CD4-positive, CD25-positive, alpha-beta regulatory T cell (primary cell): ENCODE results near the gene EXOC6B. TPM values are rescaled to one million over a fixed set of nuclear protein-coding genes. Genes with fewer than 3 reads are reported as not detected.

Source experiments
- ATAC-seq, 2 donors: fragments of 150-1000 bp; cut with Tn5 transposase; one replicate each; pipeline ENCODE4 v1.10.0; 2021; ENCODE audit warnings: low read depth in 2 of 2, moderate number of reproducible peaks in 2 of 2, moderate library complexity in 1 of 2
- DNase-seq, 3 donors: peaks; one replicate each; pipeline versions ENCODE4 v3.0.0 to v3.0.0-alpha.2; 2012 to 2022; ENCODE audit warnings: mixed read lengths in 1 of 3
- H3K27ac ChIP-seq: one replicate; pipeline ENCODE4 v1.7.0; 2013; ENCODE audit warnings: mild to moderate bottlenecking, low read length; ENCODE audit not compliant: insufficient read depth, poor library complexity, severe bottlenecking
- H3K27me3 ChIP-seq: one replicate; pipeline ENCODE4 v1.7.0; 2013; ENCODE audit warnings: low read length; ENCODE audit not compliant: control insufficient read depth, insufficient read depth
- H3K36me3 ChIP-seq: one replicate; pipeline ENCODE4 v1.7.0; 2013; ENCODE audit warnings: mild to moderate bottlenecking, low read length, moderate library complexity; ENCODE audit not compliant: control insufficient read depth, insufficient read depth
- H3K4me1 ChIP-seq: 2 replicates; pipeline ENCODE4 v1.7.0; 2013; ENCODE audit warnings: mild to moderate bottlenecking, low read length; ENCODE audit not compliant: insufficient read depth, control insufficient read depth, poor library complexity, severe bottlenecking
- H3K4me3 ChIP-seq: one replicate; pipeline ENCODE4 v1.7.0; 2013; ENCODE audit warnings: low read depth, mild to moderate bottlenecking, low read length, moderate library complexity
- H3K9me3 ChIP-seq, 2 experiments: 1 replicate in 1 of 2; 2 replicates in 1 of 2; pipeline ENCODE4 v1.7.0; 2013; ENCODE audit warnings: low read length in 2 of 2, mild to moderate bottlenecking in 1 of 2, moderate library complexity in 1 of 2; ENCODE audit not compliant: control insufficient read depth in 2 of 2
- H3K27ac Mint-ChIP-seq, 3 donors: one replicate each; pipeline ENCODE4 v1.8.0; 2020 to 2022; ENCODE audit warnings: mild to moderate bottlenecking in 3 of 3, mixed read lengths in 3 of 3, moderate library complexity in 2 of 3
- H3K27me3 Mint-ChIP-seq: one replicate; pipeline ENCODE4 v1.8.0; 2022; ENCODE audit warnings: mild to moderate bottlenecking, mixed read lengths
- H3K36me3 Mint-ChIP-seq: one replicate; pipeline ENCODE4 v1.8.0; 2020; ENCODE audit warnings: mixed read lengths
- H3K4me1 Mint-ChIP-seq, 4 donors: one replicate each; pipeline ENCODE4 v1.8.0; 2020 to 2022; ENCODE audit warnings: mixed read lengths in 4 of 4, mild to moderate bottlenecking in 1 of 4
- H3K4me3 Mint-ChIP-seq, 4 donors: one replicate each; pipeline ENCODE4 v1.8.0; 2020 to 2022; ENCODE audit warnings: mild to moderate bottlenecking in 4 of 4, mixed read lengths in 4 of 4, moderate library complexity in 3 of 4
- H3K9me3 Mint-ChIP-seq, 7 donors: one replicate each; pipeline ENCODE4 v1.8.0; 2020 to 2022; ENCODE audit warnings: mixed read lengths in 7 of 7, mild to moderate bottlenecking in 3 of 7, moderate library complexity in 2 of 7
- polyA plus RNA-seq, 4 donors: library from polyadenylated mRNA; unstranded; fragments of 300-500 nt; fragmentation: Illumina TruSeq; gene quantifications; one replicate each; pipeline ENCODE4 v1.2.3, GENCODE V29; 2021
- total RNA-seq: library from RNA; stranded (reverse); gene quantifications from one replicate; pipeline ENCODE4 v1.2.3, GENCODE V29; 2022

Gene EXOC6B
- total and polyA plus RNA-seq, 5 donors from 2014 or later, result 1.5 to 20.8 (median 2.1) TPM

DNA sequence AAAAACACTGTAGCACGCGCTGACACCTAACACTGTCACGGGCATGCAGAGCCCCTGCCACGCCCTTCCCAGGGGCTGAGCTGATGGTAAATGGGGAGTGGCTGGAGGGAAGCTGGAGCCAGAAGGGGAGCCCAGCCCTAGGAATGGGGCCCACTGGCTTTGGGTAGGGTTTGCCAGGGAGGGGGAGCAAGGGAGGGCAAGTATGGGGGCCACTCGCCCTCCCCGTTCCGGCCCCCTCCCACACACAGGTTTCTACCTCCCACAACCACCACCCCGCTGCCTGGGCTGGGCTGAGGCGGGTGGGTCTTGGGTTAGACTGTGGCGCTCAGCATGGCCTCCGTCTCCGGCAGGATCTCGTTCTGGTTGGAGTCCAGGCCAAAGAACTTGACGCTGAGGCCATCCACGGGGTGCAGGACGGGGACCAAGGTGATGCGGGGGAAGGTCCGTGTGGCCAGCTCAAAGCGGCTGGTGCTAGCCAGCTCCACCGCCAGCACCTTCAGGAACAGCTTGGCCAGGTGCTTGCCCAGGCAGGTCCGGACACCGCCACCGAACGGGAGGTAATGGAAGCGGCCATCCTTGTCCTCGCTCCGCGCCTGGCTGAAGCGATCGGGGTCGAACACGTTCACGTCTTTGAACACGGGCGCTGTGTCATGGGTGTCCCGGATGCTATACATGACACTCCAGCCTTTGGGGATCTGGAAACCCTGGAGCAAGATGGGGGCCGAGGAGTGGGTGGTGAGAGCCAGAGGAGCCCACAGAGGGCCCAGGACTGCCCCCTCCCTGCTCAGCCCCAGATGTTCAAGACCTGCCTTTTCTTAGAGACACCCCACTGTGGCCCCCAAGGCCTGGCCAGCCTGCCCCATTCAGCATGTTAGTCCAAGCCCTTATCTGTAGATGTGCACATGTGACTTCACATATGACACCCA, 693.7 kb downstream of the EXOC6B start:
- Mint-ChIP-seq H3K27me3 (no peaks in the 10 kb centered on the region), H3K4me3 (no peak overlapping the region), H3K36me3 (no peaks in the 10 kb centered on the region), H3K4me1 (no peaks in the 10 kb centered on the region), H3K27ac (no peak overlapping the region), H3K9me3 (peaks cover 0 to 2% (median 0%) of the 10 kb centered on the region in 7 donors)
- ATAC-seq, result no peak
- no peaks in the 10 kb centered on the region for H3K4me1 ChIP-seq
- H3K9me3 ChIP-seq, result no peaks in the 10 kb centered on the region
- no peak overlapping the region for H3K27ac ChIP-seq
- no peaks in the 10 kb centered on the region for H3K27me3 ChIP-seq
- H3K36me3 ChIP-seq, result no peaks in the 10 kb centered on the region
- no peak for DNase-seq
- no peak overlapping the region for H3K4me3 ChIP-seq

DNA sequence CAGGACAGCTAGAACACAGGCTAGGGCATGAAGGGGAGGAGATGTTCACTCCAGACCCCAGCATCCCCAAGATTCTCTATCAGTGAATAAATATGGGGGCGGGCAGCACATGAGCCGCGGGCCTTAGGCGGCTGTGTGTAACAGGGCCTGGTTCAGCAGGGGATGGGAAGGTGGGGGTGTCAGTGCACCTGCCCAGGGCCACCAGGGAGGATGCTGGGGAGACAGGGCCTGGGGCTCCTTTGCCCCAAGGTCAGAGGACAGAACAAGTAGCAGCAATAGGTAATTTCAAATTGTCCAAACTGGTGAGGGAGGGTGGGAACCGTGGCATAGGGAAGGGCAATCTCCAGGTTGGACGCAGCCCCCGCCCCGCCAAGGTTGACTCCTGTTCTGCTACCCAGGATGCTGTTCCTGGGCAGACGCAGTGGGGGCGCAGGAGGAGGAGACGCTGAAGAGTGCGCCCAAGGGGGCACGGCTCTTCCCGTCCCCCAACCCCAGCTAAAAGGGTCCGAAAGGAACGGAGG, 694.4 kb downstream of the EXOC6B start:
- no peak for DNase-seq
- Mint-ChIP-seq H3K27me3 (no peaks in the 10 kb centered on the region), H3K4me1 (no peaks in the 10 kb centered on the region), H3K4me3 (no peak overlapping the region), H3K9me3 (peaks cover 0 to 2% (median 0%) of the 10 kb centered on the region in 7 donors), H3K27ac (no peak overlapping the region), H3K36me3 (no peaks in the 10 kb centered on the region)
- no peak overlapping the region for H3K27ac ChIP-seq
- H3K27me3 ChIP-seq, result no peaks in the 10 kb centered on the region
- H3K4me3 ChIP-seq, result no peak overlapping the region
- H3K4me1 ChIP-seq, result no peaks in the 10 kb centered on the region
- ATAC-seq, result no peak
- no peaks in the 10 kb centered on the region for H3K9me3 ChIP-seq
- H3K36me3 ChIP-seq, result no peaks in the 10 kb centered on the region

DNA sequence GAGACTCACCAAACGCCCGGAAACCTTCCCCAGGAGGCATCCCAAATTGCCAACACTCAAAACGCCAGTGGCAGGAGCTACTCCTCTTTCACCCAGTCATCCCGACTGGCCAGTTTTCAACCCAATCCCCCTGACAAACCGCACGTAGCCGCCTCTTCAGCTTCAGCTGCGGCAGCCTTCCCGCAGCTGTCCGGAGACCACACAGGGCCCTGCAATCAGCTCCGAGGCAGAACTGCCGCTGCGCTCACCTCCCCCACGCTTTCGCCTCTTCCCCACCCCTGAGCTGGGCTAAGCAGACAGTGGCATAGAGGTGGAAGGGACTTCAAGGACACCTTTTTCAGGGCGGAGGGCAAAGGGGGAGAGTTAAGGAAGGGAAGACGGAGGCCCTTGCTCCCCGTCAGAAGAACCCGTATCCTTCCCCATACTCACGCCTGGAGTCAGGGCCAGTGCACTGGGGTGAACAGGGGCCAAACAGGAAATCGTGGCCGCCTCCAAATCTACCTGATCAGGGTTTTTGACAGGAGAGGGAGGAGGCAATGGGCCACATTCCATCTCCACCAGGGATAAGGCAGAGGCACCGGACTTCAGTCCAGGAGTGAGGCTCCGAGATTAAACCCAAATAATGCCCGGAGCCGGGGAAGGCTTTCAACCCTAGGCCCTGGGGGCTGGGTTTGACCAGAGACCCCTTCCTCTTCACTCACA, 695.0 kb downstream of the EXOC6B start:
- peaks cover 0 to 2% (median 0%) of the 10 kb centered on the region in 7 donors for H3K9me3 Mint-ChIP-seq
- no peaks in the 10 kb centered on the region for H3K27me3 Mint-ChIP-seq
- no peaks in the 10 kb centered on the region for H3K36me3 ChIP-seq
- H3K4me3 ChIP-seq, result no peak overlapping the region
- H3K9me3 ChIP-seq, result no peaks in the 10 kb centered on the region
- H3K27me3 ChIP-seq, result no peaks in the 10 kb centered on the region
- no peak overlapping the region for H3K4me3 Mint-ChIP-seq
- ATAC-seq, result no peak
- no peaks in the 10 kb centered on the region for H3K4me1 Mint-ChIP-seq
- no peak overlapping the region for H3K27ac ChIP-seq
- no peak for DNase-seq
- peak overlapping the region in 1 of 3 donors; percentile 58 for H3K27ac Mint-ChIP-seq
- no peaks in the 10 kb centered on the region for H3K4me1 ChIP-seq
- H3K36me3 Mint-ChIP-seq, result no peaks in the 10 kb centered on the region

DNA sequence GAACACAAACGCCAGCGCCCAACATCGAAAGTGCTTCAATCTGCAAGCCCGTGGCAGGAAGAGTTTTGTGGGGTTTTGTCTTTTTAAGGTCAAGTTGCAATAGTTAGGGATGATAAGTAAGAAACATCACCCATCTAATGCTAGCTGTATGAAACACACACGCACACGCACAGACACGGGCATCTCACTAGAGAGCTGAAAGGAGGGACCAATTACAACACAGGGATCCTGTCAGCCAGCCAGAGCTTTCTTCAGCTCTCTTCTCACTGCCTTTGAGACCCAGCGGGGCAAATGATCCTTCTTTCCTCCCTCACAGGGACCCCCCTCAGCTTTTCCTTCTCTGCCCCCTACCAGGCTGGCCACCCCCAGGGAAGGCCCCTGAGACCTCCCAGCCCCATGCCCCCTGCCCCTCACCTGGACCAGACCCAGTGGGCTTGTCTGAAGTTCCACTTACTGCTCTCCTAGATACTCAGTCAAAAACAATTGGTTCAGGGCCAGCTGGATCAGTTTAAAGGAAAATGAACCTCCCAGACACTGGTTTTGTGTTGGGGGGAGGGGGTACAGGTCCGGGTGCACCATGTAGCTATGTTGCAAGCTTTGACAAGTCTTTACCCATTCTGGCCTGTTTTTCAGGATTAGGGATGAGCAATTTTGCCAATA, 696.0 kb downstream of the EXOC6B start:
- H3K27me3 Mint-ChIP-seq, result no peaks in the 10 kb centered on the region
- Histone ChIP-seq H3K9me3 (no peaks in the 10 kb centered on the region), H3K4me3 (no peak overlapping the region), H3K4me1 (no peaks in the 10 kb centered on the region), H3K27ac (no peak overlapping the region), H3K36me3 (no peaks in the 10 kb centered on the region), H3K27me3 (no peaks in the 10 kb centered on the region)
- no peak for ATAC-seq
- peaks cover 0 to 2% (median 0%) of the 10 kb centered on the region in 7 donors for H3K9me3 Mint-ChIP-seq
- no peaks in the 10 kb centered on the region for H3K36me3 Mint-ChIP-seq
- H3K4me3 Mint-ChIP-seq, result no peak overlapping the region
- no peak for DNase-seq
- H3K27ac Mint-ChIP-seq, result no peak overlapping the region
- no peaks in the 10 kb centered on the region for H3K4me1 Mint-ChIP-seq

- ATAC-seq, result no peak
- no peaks in the 10 kb centered on the region for H3K36me3 ChIP-seq
- no peaks in the 10 kb centered on the region for H3K27me3 Mint-ChIP-seq
- H3K27ac ChIP-seq, result no peak overlapping the region
- no peaks in the 10 kb centered on the region for H3K36me3 Mint-ChIP-seq
- no peaks in the 10 kb centered on the region for H3K9me3 ChIP-seq
- no peak overlapping the region for H3K27ac Mint-ChIP-seq
- H3K4me3 Mint-ChIP-seq, result no peak overlapping the region
- no peaks in the 10 kb centered on the region for H3K4me1 ChIP-seq
- no peak for DNase-seq
- H3K27me3 ChIP-seq, result no peaks in the 10 kb centered on the region
- no peaks in the 10 kb centered on the region for H3K4me1 Mint-ChIP-seq
- H3K9me3 Mint-ChIP-seq, result peaks cover 0 to 2% (median 0%) of the 10 kb centered on the region in 7 donors
- no peak overlapping the region for H3K4me3 ChIP-seq
Measured at GRCh38 chr2:72128843-72129227, 697.0 kb downstream of the EXOC6B start.

- no peaks in the 10 kb centered on the region for H3K36me3 Mint-ChIP-seq
- Histone ChIP-seq H3K27ac (no peak overlapping the region), H3K9me3 (no peaks in the 10 kb centered on the region), H3K4me1 (no peaks in the 10 kb centered on the region), H3K27me3 (no peaks in the 10 kb centered on the region), H3K36me3 (no peaks in the 10 kb centered on the region), H3K4me3 (no peak overlapping the region)
- no peak for ATAC-seq
- no peaks in the 10 kb centered on the region for H3K27me3 Mint-ChIP-seq
- no peak overlapping the region for H3K27ac Mint-ChIP-seq
- H3K9me3 Mint-ChIP-seq, result peaks cover 0 to 2% (median 0%) of the 10 kb centered on the region in 7 donors
- no peak for DNase-seq
- no peak overlapping the region for H3K4me3 Mint-ChIP-seq
- no peaks in the 10 kb centered on the region for H3K4me1 Mint-ChIP-seq
Measured at GRCh38 chr2:72128059-72128842, 697.6 kb downstream of the EXOC6B start.

DNA sequence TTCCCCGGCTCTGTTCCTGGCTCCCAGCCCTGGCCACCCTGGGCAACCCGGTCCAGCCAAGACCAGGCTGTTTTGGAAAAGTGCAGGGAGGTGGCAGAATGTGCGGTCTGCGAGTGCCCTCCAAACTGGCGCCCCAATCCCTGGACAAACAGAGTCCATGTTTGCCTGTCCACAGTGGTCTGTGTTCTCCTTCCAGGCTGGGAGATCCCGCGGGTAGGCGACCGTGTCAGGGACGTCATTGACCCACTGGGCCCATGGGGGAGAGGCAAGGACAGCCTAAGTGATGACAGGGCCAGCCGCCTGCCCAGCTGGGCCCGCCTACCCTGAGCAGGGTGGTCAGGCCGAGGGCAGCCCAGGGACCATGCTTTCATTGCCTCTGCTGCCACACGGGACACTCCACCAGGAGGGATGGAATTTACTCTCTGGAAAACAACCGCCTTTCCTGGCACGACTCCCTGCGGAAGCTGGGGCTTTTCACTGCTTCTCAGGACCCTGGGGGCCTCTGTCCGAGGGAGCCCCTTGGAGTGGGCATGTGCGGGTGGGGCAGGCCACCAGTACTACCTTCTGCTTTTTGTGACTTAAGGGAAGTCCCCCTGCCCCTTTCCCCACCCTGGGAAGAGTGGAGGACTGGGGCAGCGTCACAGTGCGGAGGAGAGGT, 698.3 kb downstream of the EXOC6B start:
- Histone ChIP-seq H3K9me3 (no peaks in the 10 kb centered on the region), H3K4me1 (no peaks in the 10 kb centered on the region), H3K27ac (no peak overlapping the region), H3K36me3 (no peaks in the 10 kb centered on the region), H3K27me3 (no peaks in the 10 kb centered on the region), H3K4me3 (no peak overlapping the region)
- Mint-ChIP-seq H3K4me3 (no peak overlapping the region), H3K27ac (no peak overlapping the region), H3K4me1 (no peaks in the 10 kb centered on the region), H3K9me3 (peaks cover 0 to 5% (median 0%) of the 10 kb centered on the region in 7 donors), H3K36me3 (no peaks in the 10 kb centered on the region), H3K27me3 (no peaks in the 10 kb centered on the region)
- DNase-seq, result no peak
- ATAC-seq, result no peak
